Measurements from ENCODE around the gene UVRAG.

GRCh38 chr11:76023236-76024068 lies 208.4 kb downstream of the UVRAG start:
- TF ChIP-seq CTCF (IDR thresholded peaks at IDR 0.05) (no peak), POLR2AphosphoS5 (IDR thresholded peaks at IDR 0.05; ENCODE audit: low read depth, low read length) (no peak)

Data from Panc1 (cell line).